DMS 273 (cell line): ENCODE results near the gene TNK2.
"Not testable (repeated sequence)": the region's sequence is repeated elsewhere in the genome, so short reads cannot be mapped to it uniquely, and the experiment has no call there.

Experiments used
- DNase-seq: peaks from one replicate; lab custom pipeline; 2025; ENCODE audit not compliant: unreplicated experiment; lab: John Stamatoyannopoulos, UW

Gene TNK2

GRCh38 chr3:195872097-195872496, 36.3 kb downstream of the TNK2 start:
- DNase-seq = no peak

GRCh38 chr3:195871686-195872085, 36.7 kb downstream of the TNK2 start:
- DNase-seq = not testable (repeated sequence)

- no peak for DNase-seq
These were observed 37.4 kb downstream of the TNK2 start for GRCh38 chr3:195870937-195871336.

- no peak for DNase-seq
These were observed 37.9 kb downstream of the TNK2 start for GRCh38 chr3:195870442-195870841.

- DNase-seq = no peak
These were observed 38.8 kb downstream of the TNK2 start for GRCh38 chr3:195869413-195870001.

- no peak for DNase-seq
These were observed 39.4 kb downstream of the TNK2 start for GRCh38 chr3:195868866-195869412.

- DNase-seq = no peak
These were observed 40.0 kb downstream of the TNK2 start for GRCh38 chr3:195868336-195868865.

GRCh38 chr3:195867631-195868335, 40.6 kb downstream of the TNK2 start:
- no peak for DNase-seq

- no peak for DNase-seq
These were observed 41.5 kb downstream of the TNK2 start for GRCh38 chr3:195866686-195867511.

GRCh38 chr3:195865752-195866151, 42.6 kb downstream of the TNK2 start:
- DNase-seq = no peak

- peak; percentile 84 for DNase-seq
These were observed 45.0 kb downstream of the TNK2 start for GRCh38 chr3:195863121-195864061.

- DNase-seq = not testable (repeated sequence)
These were observed 46.0 kb downstream of the TNK2 start for GRCh38 chr3:195862318-195862717.

GRCh38 chr3:195860456-195860855, 47.9 kb downstream of the TNK2 start:
- DNase-seq = no peak

GRCh38 chr3:195859846-195860411, 48.4 kb downstream of the TNK2 start:
- DNase-seq = no peak

- peak; percentile 87 for DNase-seq
These were observed 49.1 kb downstream of the TNK2 start for GRCh38 chr3:195859061-195859845.

GRCh38 chr3:195856410-195857084, 51.8 kb downstream of the TNK2 start:
- DNase-seq = no peak

GRCh38 chr3:195855471-195856409, 52.6 kb downstream of the TNK2 start:
- no peak for DNase-seq
